H1 (cell line): ENCODE measurements around the gene USP12. TPM values are rescaled to one million over a fixed set of nuclear protein-coding genes. Genes with fewer than 3 reads are reported as not detected.
A peak's percentile ranks its signal among the peaks of the same experiment; 100 is the strongest.

Experiments used
- CTCF ChIA-PET: fragments of 300-600 bp; sonication (Branson Sonifier 250); formaldehyde crosslinking; loops from one replicate; lab custom pipeline; 2021; ENCODE audit not compliant: partially characterized antibody; lab: Charles Lee
- POLR2A ChIA-PET: fragments of 300-600 bp; sonication (Branson Sonifier 250); formaldehyde crosslinking; loops from one replicate; lab custom pipeline; 2021; ENCODE audit warnings: inconsistent platforms; ENCODE audit not compliant: partially characterized antibody; lab: Charles Lee
- DNase-seq, 2 experiments: peaks; one replicate each; pipeline versions ENCODE4 v3.0.0 to v3.0.0-alpha.2; 2010 to 2022; ENCODE audit warnings: low spot score in 2 of 2, low read depth in 1 of 2, mixed read lengths in 1 of 2
- FAIRE-seq: peaks from 2 replicates; lab custom pipeline; 2011; peaks lifted over from hg19 to GRCh38; lab: Jason Lieb, UNC
- H2AFZ ChIP-seq: 2 replicates; pipeline ENCODE4 v1.8.1; 2012; ENCODE audit warnings: low read length, inconsistent platforms
- H2AK5ac ChIP-seq: 2 replicates; pipeline ENCODE4 v1.6.1; 2013; ENCODE audit warnings: low read depth, low read length
- H2BK120ac ChIP-seq: replicated peaks from 2 replicates; pipeline ENCODE3; 2013; ENCODE audit warnings: low read depth, low read length, inconsistent platforms
- H2BK12ac ChIP-seq: 2 replicates; pipeline ENCODE4 v1.6.1; 2013; ENCODE audit warnings: low read depth, low read length
- H2BK15ac ChIP-seq: 2 replicates; pipeline ENCODE4 v1.6.1; 2013; ENCODE audit warnings: low read length
- H2BK20ac ChIP-seq: 2 replicates; pipeline ENCODE4 v1.6.1; 2013; ENCODE audit warnings: low read length
- H2BK5ac ChIP-seq: 2 replicates; pipeline ENCODE4 v1.6.1; 2013; ENCODE audit warnings: low read depth, low read length
- H3K14ac ChIP-seq: 2 replicates; pipeline ENCODE4 v1.6.1; 2013; ENCODE audit warnings: inconsistent platforms; ENCODE audit not compliant: insufficient read length
- H3K18ac ChIP-seq: 2 replicates; pipeline ENCODE4 v1.6.1; 2013; ENCODE audit warnings: low read length; ENCODE audit errors: extremely low read depth
- H3K23ac ChIP-seq: 2 replicates; pipeline ENCODE4 v1.6.1; 2013; ENCODE audit warnings: inconsistent platforms; ENCODE audit not compliant: insufficient read length
- H3K23me2 ChIP-seq: 2 replicates; pipeline ENCODE4 v1.6.1; 2013; ENCODE audit warnings: low read depth, low read length
- H3K27ac ChIP-seq: 2 replicates; pipeline ENCODE4 v1.6.1; 2011; ENCODE audit warnings: low read depth, low read length, inconsistent platforms
- H3K27me3 ChIP-seq, 4 experiments: replicated peaks in 1 of 4; 1 replicate in 1 of 4; 2 replicates in 3 of 4; pipeline versions ENCODE4 v1.6.1 to v1.8.1; 2011 to 2013; ENCODE audit warnings: low read length in 3 of 4, mild to moderate bottlenecking in 3 of 4, inconsistent platforms in 2 of 4, mixed read lengths in 2 of 4, moderate library complexity in 1 of 4; ENCODE audit not compliant: control insufficient read depth in 3 of 4, insufficient read depth in 3 of 4; ENCODE audit errors: extremely low read depth in 1 of 4
- H3K36me3 ChIP-seq, 4 experiments: 2 replicates each; pipeline versions ENCODE4 v1.6.1 to v1.8.1; 2011 to 2013; ENCODE audit warnings: mild to moderate bottlenecking in 4 of 4, low read length in 3 of 4, moderate library complexity in 2 of 4, control low read depth in 1 of 4, inconsistent platforms in 1 of 4; ENCODE audit not compliant: insufficient read depth in 4 of 4, control insufficient read depth in 2 of 4
- H3K4ac ChIP-seq: replicated peaks from 2 replicates; pipeline ENCODE3; 2013; ENCODE audit warnings: low read length, low read depth, mixed read lengths, inconsistent platforms; ENCODE audit not compliant: insufficient read length
- H3K4me1 ChIP-seq, 4 experiments: replicated peaks in 1 of 4; 1 replicate in 1 of 4; 2 replicates in 3 of 4; pipeline versions ENCODE4 v1.6.1 to v1.8.1; 2011 to 2013; ENCODE audit warnings: low read length in 3 of 4, inconsistent platforms in 2 of 4, mixed read lengths in 1 of 4; ENCODE audit not compliant: insufficient read depth in 4 of 4, control insufficient read depth in 3 of 4
- H3K4me2 ChIP-seq, 2 experiments: 2 replicates each; pipeline versions ENCODE4 v1.6.1 to v1.8.1; 2011 to 2013; ENCODE audit warnings: low read depth in 2 of 2, low read length in 2 of 2, control low read depth in 1 of 2, inconsistent platforms in 1 of 2, mild to moderate bottlenecking in 1 of 2; ENCODE audit not compliant: insufficient read depth in 1 of 2
- H3K4me3 ChIP-seq, 4 experiments: fragments of 200-600, 300-600 bp in 1 of 4; sonication (generic), shearing (Covaris generic), sonication (Bioruptor Twin) in 1 of 4; 2 replicates each; pipeline versions ENCODE4 v1.5.1 to v1.8.1; 2011 to 2016; ENCODE audit warnings: low read length in 4 of 4, low read depth in 3 of 4, control low read depth in 2 of 4, inconsistent platforms in 2 of 4, mild to moderate bottlenecking in 2 of 4, mixed read lengths in 1 of 4, moderate library complexity in 1 of 4; ENCODE audit not compliant: insufficient read depth in 2 of 4; ENCODE audit errors: extremely low read depth in 1 of 4
- H3K56ac ChIP-seq: replicated peaks from 2 replicates; pipeline ENCODE3; 2013; ENCODE audit warnings: low read depth, mild to moderate bottlenecking, mixed read lengths, low read length, inconsistent platforms; ENCODE audit not compliant: insufficient read length
- H3K79me1 ChIP-seq: 2 replicates; pipeline ENCODE4 v1.6.1; 2013; ENCODE audit warnings: low read depth, low read length, control low read depth
- H3K79me2 ChIP-seq, 2 experiments: 2 replicates each; pipeline versions ENCODE4 v1.6.1 to v1.8.1; 2012 to 2013; ENCODE audit warnings: low read length in 2 of 2, mild to moderate bottlenecking in 2 of 2, inconsistent platforms in 1 of 2; ENCODE audit not compliant: insufficient read depth in 2 of 2, control insufficient read depth in 1 of 2
- H3K9ac ChIP-seq, 4 experiments: replicated peaks in 1 of 4; 1 replicate in 1 of 4; 2 replicates in 3 of 4; pipeline versions ENCODE4 v1.6.1 to v1.8.1; 2011 to 2013; ENCODE audit warnings: low read depth in 3 of 4, low read length in 3 of 4, control low read depth in 2 of 4, mild to moderate bottlenecking in 2 of 4, moderate library complexity in 2 of 4, inconsistent platforms in 1 of 4; ENCODE audit errors: extremely low read depth in 1 of 4
- H3K9me3 ChIP-seq, 2 experiments: 2 replicates each; pipeline versions ENCODE4 v1.6.1 to v1.8.1; 2012 to 2013; ENCODE audit warnings: mild to moderate bottlenecking in 2 of 2, moderate library complexity in 2 of 2, control low read depth in 1 of 2, inconsistent platforms in 1 of 2, low read depth in 1 of 2, low read length in 1 of 2, mixed read lengths in 1 of 2; ENCODE audit not compliant: insufficient read depth in 2 of 2
- H4K20me1 ChIP-seq, 2 experiments: replicated peaks in 1 of 2; 2 replicates each; pipeline versions ENCODE3 to v1.8.1; 2011 to 2013; ENCODE audit warnings: inconsistent platforms in 2 of 2, low read length in 2 of 2, mild to moderate bottlenecking in 1 of 2; ENCODE audit not compliant: insufficient read depth in 2 of 2, control insufficient read depth in 1 of 2
- H4K5ac ChIP-seq: 2 replicates; pipeline ENCODE4 v1.6.1; 2013; ENCODE audit warnings: low read length, low read depth, mixed read lengths, inconsistent platforms; ENCODE audit not compliant: insufficient read length
- H4K8ac ChIP-seq: 2 replicates; pipeline ENCODE4 v1.8.0; 2013; ENCODE audit warnings: mild to moderate bottlenecking, moderate library complexity, low read length, inconsistent platforms; ENCODE audit not compliant: insufficient read depth; ENCODE audit errors: extremely low read depth
- H4K91ac ChIP-seq: replicated peaks from 2 replicates; pipeline ENCODE3; 2013; ENCODE audit warnings: low read length, mixed read lengths, inconsistent platforms; ENCODE audit not compliant: insufficient read length
- ASH2L ChIP-seq: fragments of 200-600, 300-600 bp; sonication (generic); IDR thresholded peaks from one replicate; pipeline ENCODE4 v1.7.1; 2017; ENCODE audit warnings: low read length
- CEBPB ChIP-seq: IDR thresholded peaks from 2 replicates; pipeline ENCODE4 v1.6.1; 2012; ENCODE audit warnings: low read depth, low read length
- CHD2 ChIP-seq: IDR thresholded peaks from 2 replicates; pipeline ENCODE4 v1.6.1; 2012; ENCODE audit warnings: low read length, improper control_type of control experiment
- EGR1 ChIP-seq: IDR thresholded peaks from 2 replicates; pipeline ENCODE4 v1.6.1; 2011; ENCODE audit warnings: low read depth, low read length, borderline replicate concordance
- EP300 ChIP-seq, 2 experiments: IDR thresholded peaks; 1 replicate in 1 of 2; 2 replicates in 1 of 2; pipeline ENCODE4 v1.6.1; 2011 to 2012; ENCODE audit warnings: low read depth in 2 of 2, low read length in 2 of 2, mild to moderate bottlenecking in 2 of 2, borderline replicate concordance in 1 of 2, inconsistent platforms in 1 of 2, moderate library complexity in 1 of 2
- MAX ChIP-seq: IDR thresholded peaks from 2 replicates; pipeline ENCODE4 v1.6.1; 2012; ENCODE audit warnings: inconsistent platforms
- POLR2AphosphoS5 ChIP-seq: IDR thresholded peaks from 2 replicates; pipeline ENCODE4 v1.6.1; 2011; ENCODE audit warnings: low read depth, low read length
- RNF2 ChIP-seq: fragments of 200-900, 300-1000 bp; sonication (generic); IDR thresholded peaks from 2 replicates; pipeline ENCODE4 v1.7.1; 2016; ENCODE audit warnings: borderline replicate concordance, low read depth, mild to moderate bottlenecking, antibody characterized with exemption, low read length; ENCODE audit not compliant: poor library complexity, severe bottlenecking; ENCODE audit errors: missing control alignments
- SP1 ChIP-seq: IDR thresholded peaks from 2 replicates; pipeline ENCODE4 v1.6.1; 2011; ENCODE audit warnings: low read depth, low read length
- SRF ChIP-seq: IDR thresholded peaks from 2 replicates; pipeline ENCODE4 v1.6.1; 2011; ENCODE audit warnings: mild to moderate bottlenecking, low read depth, low read length, moderate library complexity
- TAF1 ChIP-seq: IDR thresholded peaks from 2 replicates; pipeline ENCODE4 v1.6.1; 2011; ENCODE audit warnings: mild to moderate bottlenecking, low read depth, low read length
- TCF12 ChIP-seq: IDR thresholded peaks from 2 replicates; pipeline ENCODE4 v1.6.1; 2011; ENCODE audit warnings: low read depth, mild to moderate bottlenecking, low read length
- TEAD4 ChIP-seq: IDR thresholded peaks from 2 replicates; pipeline ENCODE4 v1.6.1; 2012; ENCODE audit warnings: low read depth, low read length, inconsistent platforms, mixed read lengths
- WGBS, 2 experiments: shearing (Covaris generic) in 1 of 2; methylation state at CpG; one replicate each; pipeline versions ENCODE4 v1.1.6 to v1.1.7; 2013 to 2015; ENCODE audit warnings: low lambda C conversion rate in 2 of 2, mixed read lengths in 2 of 2, inconsistent platforms in 1 of 2, low coverage in 1 of 2, missing lambda C conversion rate in 1 of 2; ENCODE audit not compliant: insufficient replicate concordance in 2 of 2, insufficient coverage in 1 of 2, insufficient read length in 1 of 2; ENCODE audit errors: extremely low coverage in 1 of 2, missing lambda C conversion rate in 1 of 2; 5-methylcytosine and 5-hydroxymethylcytosine counted together
- polyA plus RNA-seq, 7 experiments: library from polyadenylated mRNA; depleted of rRNA in 3 of 7; stranded (reverse) in 5 of 7; unstranded in 2 of 7; fragments of >200 nt in 5 of 7; fragments of 200-250 nt in 2 of 7; gene quantifications; 1 replicate in 5 of 7; 2 replicates in 1 of 7; 4 replicates in 1 of 7; pipeline versions ENCODE4 v1.2.1 to v1.2.3, GENCODE V29; 2011 to 2013; ENCODE audit warnings: missing spikeins in 2 of 7, mixed read lengths in 2 of 7
- total RNA-seq: library from RNA; stranded (reverse); fragmentation: NEBNext Ultra II Directional; extraction: Animal tissue kit (Norgen Biotek cat#: 25700); gene quantifications from 2 replicates; pipeline ENCODE4 v1.2.1, GENCODE V29; 2021

USP12 gene
- total and polyA plus RNA-seq, 2 of the 8 experiments (the other 6 are each of a cell fraction or from before 2014, with no cell fraction given): 4.0 to 30.0 TPM

GRCh38 chr13:27018344-27018861 lies 153.2 kb downstream of the USP12 start:
- Histone ChIP-seq H4K8ac (0 out of 2 replicates have a peak overlapping the region, but pooled peaks have one; percentile 23), H2BK5ac (0 out of 2 replicates have a peak overlapping the region, but pooled peaks have one; percentile 2), H3K27ac (no peak overlapping the region), H3K18ac (no peak overlapping the region; the same call in 1 of the 2 replicates), H4K20me1 (no peaks in the 10 kb centered on the region), H3K27me3 (0 out of 7 replicates have a peak, but pooled peaks cover 0 to 2% (median 0%) of the 10 kb centered on the region in 4 experiments), H3K4ac (no peak overlapping the region), H3K9me3 (no peaks in the 10 kb centered on the region; a peak in 2 of 4 replicates), H4K91ac (no peak overlapping the region), H3K36me3 (no peaks in the 10 kb centered on the region), H2AFZ (peak overlapping the region; percentile 65), H2BK120ac (peak overlapping the region; percentile 0), H3K79me1 (no peaks in the 10 kb centered on the region), H3K9ac (no peak overlapping the region), H3K56ac (no peak overlapping the region), H3K79me2 (no peaks in the 10 kb centered on the region), H3K4me2 (0 out of 4 replicates have a peak overlapping the region, but pooled peaks of 1 of the 2 experiments have one; percentile 7), H2BK12ac (peak overlapping the region; percentile 62; the same call in 1 of the 2 replicates), H3K4me1 (peaks cover 0 to 5% (median 0%) of the 10 kb centered on the region in 4 experiments; a peak in 4 of 7 replicates), H2BK20ac (peak overlapping the region; percentile 51; the same call in 1 of the 2 replicates), H3K4me3 (no peak overlapping the region), H3K23me2 (no peaks in the 10 kb centered on the region), H4K5ac (no peak overlapping the region), H2AK5ac (no peak overlapping the region), H3K14ac (no peak overlapping the region), H2BK15ac (no peak overlapping the region), H3K23ac (no peak overlapping the region)
- ChIA-PET CTCF (interaction anchor here (0.6 to 0.7 kb wide), 2 partner anchors 26 to 344 kb away, joined by 3 read pairs; no protein-coding TSS in a partner anchor), POLR2A (interaction anchor here (0.7 kb wide), 1 partner anchor 11 kb away, joined by 3 read pairs; no protein-coding TSS in a partner anchor)
- FAIRE-seq (peak; percentile 57), DNase-seq (peak in 1 of 2 experiments; percentile 49)
- 91% methylated on average over 8 of the region's 8 CpGs; no CpG with 5 or more reads in 1 of the 2 experiments for WGBS, 2 experiments
- no peak for TF ChIP-seq TEAD4
- no peak for TF ChIP-seq EGR1
- no peak for TF ChIP-seq CEBPB
- TF ChIP-seq SP1: no peak
- TF ChIP-seq CHD2: no peak
- no peak for TF ChIP-seq SRF
- TF ChIP-seq TAF1: no peak
- TF ChIP-seq POLR2AphosphoS5: no peak
- TF ChIP-seq EP300 (IDR thresholded peaks at IDR 0.05; ENCODE audit: borderline replicate concordance in 1 of 2, low read depth in 2 of 2, low read length in 2 of 2): no peak
- no peak for TF ChIP-seq ASH2L
- no peak for TF ChIP-seq RNF2
- no peak for TF ChIP-seq MAX
- TF ChIP-seq TCF12: no peak
